ENCODE data around the gene PKDREJ. TPM values are rescaled to one million over a fixed set of nuclear protein-coding genes. Genes with fewer than 3 reads are reported as not detected.

PKDREJ gene
- total RNA-seq, 1 donor from 2014 or later: 0.05 TPM

GRCh38 chr22:46225631-46226030 lies 37.5 kb downstream of the PKDREJ start:
- Mint-ChIP-seq H3K36me3 (peaks cover 14% of the 10 kb centered on the region), H3K27me3 (no peaks in the 10 kb centered on the region), H3K4me3 (no peak overlapping the region), H3K27ac (no peak overlapping the region), H3K9me3 (no peaks in the 10 kb centered on the region), H3K4me1 (ENCODE audit: unreplicated experiment) (peaks cover 4% of the 10 kb centered on the region)
- no peak for DNase-seq (ENCODE audit: extremely low spot score, unreplicated experiment)
- TF ChIP-seq, protein P1, sequence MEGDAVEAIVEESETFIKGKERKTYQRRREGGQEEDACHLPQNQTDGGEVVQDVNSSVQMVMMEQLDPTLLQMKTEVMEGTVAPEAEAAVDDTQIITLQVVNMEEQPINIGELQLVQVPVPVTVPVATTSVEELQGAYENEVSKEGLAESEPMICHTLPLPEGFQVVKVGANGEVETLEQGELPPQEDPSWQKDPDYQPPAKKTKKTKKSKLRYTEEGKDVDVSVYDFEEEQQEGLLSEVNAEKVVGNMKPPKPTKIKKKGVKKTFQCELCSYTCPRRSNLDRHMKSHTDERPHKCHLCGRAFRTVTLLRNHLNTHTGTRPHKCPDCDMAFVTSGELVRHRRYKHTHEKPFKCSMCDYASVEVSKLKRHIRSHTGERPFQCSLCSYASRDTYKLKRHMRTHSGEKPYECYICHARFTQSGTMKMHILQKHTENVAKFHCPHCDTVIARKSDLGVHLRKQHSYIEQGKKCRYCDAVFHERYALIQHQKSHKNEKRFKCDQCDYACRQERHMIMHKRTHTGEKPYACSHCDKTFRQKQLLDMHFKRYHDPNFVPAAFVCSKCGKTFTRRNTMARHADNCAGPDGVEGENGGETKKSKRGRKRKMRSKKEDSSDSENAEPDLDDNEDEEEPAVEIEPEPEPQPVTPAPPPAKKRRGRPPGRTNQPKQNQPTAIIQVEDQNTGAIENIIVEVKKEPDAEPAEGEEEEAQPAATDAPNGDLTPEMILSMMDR (conservative IDR thresholded peaks at IDR 0.05): no peak

DNA sequence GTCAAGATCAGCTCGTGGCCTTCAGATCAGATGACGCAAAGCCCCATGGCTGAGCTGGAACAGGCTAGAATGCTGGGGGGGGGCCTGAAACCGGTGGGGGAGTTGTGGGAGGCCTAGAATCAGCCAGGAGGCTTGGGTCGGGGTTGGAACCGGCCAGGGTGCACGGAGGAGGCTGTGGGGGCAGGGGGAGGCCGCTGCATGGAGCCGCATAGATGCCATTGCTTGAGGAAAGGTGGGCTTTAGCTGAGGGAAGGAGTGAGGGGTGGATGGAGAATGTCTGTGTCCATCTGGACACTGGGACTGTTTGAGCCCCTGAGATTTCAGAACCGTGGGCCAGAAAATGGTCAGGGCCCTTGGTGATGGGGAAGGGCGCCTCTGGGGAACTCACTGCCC lies 38.2 kb downstream of the PKDREJ start:
- Mint-ChIP-seq H3K27ac (no peak overlapping the region), H3K9me3 (no peaks in the 10 kb centered on the region), H3K4me1 (ENCODE audit: unreplicated experiment) (peaks cover 4% of the 10 kb centered on the region), H3K27me3 (no peaks in the 10 kb centered on the region), H3K4me3 (no peak overlapping the region), H3K36me3 (peaks cover 14% of the 10 kb centered on the region)
- no peak for DNase-seq (ENCODE audit: extremely low spot score, unreplicated experiment)
- TF ChIP-seq, protein P1 (conservative IDR thresholded peaks at IDR 0.05): no peak

DNA sequence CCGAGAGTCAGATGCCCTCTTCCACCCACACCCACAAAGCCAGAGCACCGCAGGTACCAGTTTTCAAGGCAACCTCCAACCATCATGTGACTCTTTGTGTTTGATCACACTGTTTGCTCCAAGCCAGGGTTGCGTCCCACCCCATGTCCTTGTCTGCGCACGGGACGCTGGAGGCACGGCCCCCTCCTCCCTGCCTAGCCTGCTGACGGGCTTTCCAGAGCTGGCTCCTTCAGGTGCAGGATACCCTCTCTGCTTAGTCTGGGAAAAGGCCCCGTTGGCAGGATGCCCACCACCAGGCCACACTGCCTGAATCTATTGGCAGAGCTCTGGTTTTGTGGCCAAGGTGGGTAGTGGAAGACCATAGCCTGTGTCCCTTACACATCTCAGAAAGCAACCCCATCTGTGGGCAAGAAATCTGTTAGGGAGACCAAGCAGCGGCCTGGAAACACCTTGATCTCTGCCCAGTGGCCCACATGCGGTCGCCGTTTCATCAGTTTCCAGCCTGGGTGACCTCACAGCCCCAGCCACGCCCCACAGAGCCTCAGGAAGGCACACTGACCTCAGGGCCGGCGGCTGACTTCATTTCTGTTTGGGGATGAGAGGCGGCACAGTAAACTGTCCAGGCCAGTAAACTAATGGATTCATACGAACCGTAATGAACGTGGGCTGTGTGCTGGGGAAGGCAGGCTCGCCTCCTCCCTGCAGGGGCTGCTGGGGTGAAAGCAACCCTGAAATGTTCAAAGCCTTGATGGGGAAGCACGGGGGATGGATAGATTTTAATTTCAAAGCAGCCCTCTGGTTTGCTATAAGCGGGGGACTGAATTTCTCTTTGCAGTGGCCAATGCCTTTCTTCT lies 38.9 kb downstream of the PKDREJ start:
- Mint-ChIP-seq H3K27ac (no peak overlapping the region), H3K4me3 (no peak overlapping the region), H3K27me3 (no peaks in the 10 kb centered on the region), H3K9me3 (no peaks in the 10 kb centered on the region), H3K36me3 (peaks cover 18% of the 10 kb centered on the region), H3K4me1 (ENCODE audit: unreplicated experiment) (peaks cover 4% of the 10 kb centered on the region)
- no peak for DNase-seq (ENCODE audit: extremely low spot score, unreplicated experiment)
- TF ChIP-seq, protein P1 (conservative IDR thresholded peaks at IDR 0.05): no peak

- no peaks in the 10 kb centered on the region for H3K9me3 Mint-ChIP-seq
- H3K4me1 Mint-ChIP-seq (ENCODE audit: unreplicated experiment): peaks cover 4% of the 10 kb centered on the region
- no peaks in the 10 kb centered on the region for H3K27me3 Mint-ChIP-seq
- H3K27ac Mint-ChIP-seq: no peak overlapping the region
- TF ChIP-seq, protein P1 (conservative IDR thresholded peaks at IDR 0.05): no peak
- DNase-seq (ENCODE audit: extremely low spot score, unreplicated experiment): no peak
- peaks cover 25% of the 10 kb centered on the region for H3K36me3 Mint-ChIP-seq
- no peak overlapping the region for H3K4me3 Mint-ChIP-seq
Measured at GRCh38 chr22:46220921-46221320, 42.2 kb downstream of the PKDREJ start.

DNA sequence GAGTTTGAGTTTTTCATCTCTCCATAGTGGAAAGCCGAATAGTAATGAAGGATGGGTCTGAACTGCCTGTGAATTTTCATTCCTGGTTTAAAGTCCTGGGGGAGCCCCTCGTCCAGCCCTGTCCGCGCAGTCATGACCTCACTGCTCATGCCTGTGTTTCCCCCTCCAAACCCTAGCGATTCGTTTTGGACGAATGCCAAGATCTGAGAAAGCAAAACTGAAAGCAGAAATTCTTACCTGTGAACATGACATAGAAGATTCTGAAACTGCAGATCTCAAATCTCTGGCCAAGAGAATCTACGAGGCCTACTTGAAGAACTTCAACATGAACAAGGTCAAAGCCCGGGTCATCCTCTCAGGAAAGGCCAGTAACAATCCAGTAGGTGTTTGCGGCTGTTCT lies 43.5 kb downstream of the PKDREJ start:
- no peaks in the 10 kb centered on the region for H3K27me3 Mint-ChIP-seq
- H3K27ac Mint-ChIP-seq: no peak overlapping the region
- no peak overlapping the region for H3K4me3 Mint-ChIP-seq
- TF ChIP-seq, protein P1 (conservative IDR thresholded peaks at IDR 0.05): no peak
- no peak for DNase-seq (ENCODE audit: extremely low spot score, unreplicated experiment)
- peaks cover 3% of the 10 kb centered on the region for H3K4me1 Mint-ChIP-seq (ENCODE audit: unreplicated experiment)
- H3K36me3 Mint-ChIP-seq: peaks cover 22% of the 10 kb centered on the region
- H3K9me3 Mint-ChIP-seq: no peaks in the 10 kb centered on the region
